A549 (cell line): ENCODE results near the gene TNIP3.

ENCODE experiments used
- CBX2 ChIP-seq: fragments of 200-600 bp; sonication (generic); IDR thresholded peaks from 2 replicates; pipeline ENCODE4 v1.6.1; 2016; ENCODE audit warnings: low read depth, mild to moderate bottlenecking, borderline replicate concordance
- CHD2 ChIP-seq: fragments of 150-350 bp; IDR thresholded peaks from 2 replicates; pipeline ENCODE4 v1.6.1; 2014; ENCODE audit warnings: low read length; ENCODE audit not compliant: partially characterized antibody
- ESRRA ChIP-seq: fragments of 150-350 bp; IDR thresholded peaks from 2 replicates; pipeline ENCODE4 v1.6.1; 2014; ENCODE audit warnings: mild to moderate bottlenecking, low read length, borderline replicate concordance
- HDAC2 ChIP-seq: fragments of 200-600 bp; sonication (generic); IDR thresholded peaks from 2 replicates; pipeline ENCODE4 v1.6.1; 2016
- JUNB ChIP-seq: fragments of >200 bp; sonication (Bioruptor Twin); formaldehyde crosslinking; IDR thresholded peaks from 2 replicates; pipeline ENCODE4 v1.6.1; 2016
- MAZ ChIP-seq: fragments of 150-350 bp; IDR thresholded peaks from 2 replicates; pipeline ENCODE4 v1.6.1; 2014; ENCODE audit warnings: antibody characterized with exemption, low read depth, low read length, borderline replicate concordance
- NPAS2 ChIP-seq: fragments of 250-450 bp; sonication (Bioruptor Pico); IDR thresholded peaks from 2 replicates; pipeline ENCODE4 v1.8.0; 2022; ENCODE audit warnings: mild to moderate bottlenecking, moderate library complexity, borderline replicate concordance
- PHF8 ChIP-seq: fragments of 200-600 bp; sonication (generic); IDR thresholded peaks from 2 replicates; pipeline ENCODE4 v1.6.1; 2016; ENCODE audit warnings: low read depth, mild to moderate bottlenecking, antibody characterized with exemption, moderate library complexity, borderline replicate concordance
- POLR2A ChIP-seq: IDR thresholded peaks from 2 replicates; pipeline ENCODE4 v1.6.1; 2012; ENCODE audit warnings: mild to moderate bottlenecking, low read length
- RFX5 ChIP-seq: fragments of 450-650 bp; IDR thresholded peaks from 2 replicates; pipeline ENCODE4 v1.7.1; 2014; ENCODE audit warnings: antibody characterized with exemption, mild to moderate bottlenecking, moderate library complexity
- TF ChIP-seq, protein P1 (sequence below): fragments of 200-600 bp; sonication (generic); IDR thresholded peaks from 2 replicates; pipeline ENCODE4 v1.6.1; 2016; ENCODE audit warnings: antibody characterized with exemption, mild to moderate bottlenecking, moderate library complexity
- TF ChIP-seq, protein P2 (sequence below): fragments of >200 bp; sonication (Bioruptor Twin); formaldehyde crosslinking; IDR thresholded peaks from 3 replicates; pipeline ENCODE4 v1.5.1; 2016

DNA sequence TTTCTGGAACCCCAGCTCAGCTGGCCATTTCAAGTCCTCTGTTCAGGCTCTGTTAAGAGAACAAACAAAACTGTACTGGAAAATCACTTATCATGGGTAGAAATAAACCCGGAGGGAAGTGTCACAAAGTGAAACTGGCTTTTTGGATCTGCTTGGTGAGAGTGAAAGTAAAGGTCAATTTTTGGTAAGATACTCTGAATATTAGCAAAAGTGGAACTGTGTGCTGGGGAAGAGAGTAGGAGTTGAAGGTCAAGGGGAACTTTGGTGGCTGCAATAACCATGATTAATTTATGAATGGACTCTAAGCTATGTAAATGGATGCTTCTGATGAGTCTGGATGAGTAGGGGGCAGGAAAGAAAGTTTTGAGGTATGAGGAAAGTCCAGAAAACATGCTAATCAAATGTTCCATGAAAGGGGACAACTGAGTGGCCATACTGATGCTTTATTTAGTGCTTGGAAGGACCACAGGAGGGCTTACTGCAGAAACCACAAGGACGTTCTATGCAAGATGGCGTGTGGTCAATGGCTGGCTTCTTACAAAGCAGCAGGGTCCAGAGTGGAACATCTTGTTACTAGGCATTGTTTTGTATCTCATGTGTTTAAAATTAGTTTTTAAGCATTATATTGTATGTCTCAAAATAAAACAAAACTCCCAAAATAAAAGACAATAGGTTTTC, 36.8 kb upstream of the TNIP3 start:
- TF ChIP-seq MAZ (no peak), NPAS2 (no peak), CHD2 (no peak), RFX5 (no peak), JUNB (no peak), POLR2A (no peak), PHF8 (no peak), CBX2 (no peak), ESRRA (no peak), HDAC2 (no peak)
- TF ChIP-seq, protein P1, sequence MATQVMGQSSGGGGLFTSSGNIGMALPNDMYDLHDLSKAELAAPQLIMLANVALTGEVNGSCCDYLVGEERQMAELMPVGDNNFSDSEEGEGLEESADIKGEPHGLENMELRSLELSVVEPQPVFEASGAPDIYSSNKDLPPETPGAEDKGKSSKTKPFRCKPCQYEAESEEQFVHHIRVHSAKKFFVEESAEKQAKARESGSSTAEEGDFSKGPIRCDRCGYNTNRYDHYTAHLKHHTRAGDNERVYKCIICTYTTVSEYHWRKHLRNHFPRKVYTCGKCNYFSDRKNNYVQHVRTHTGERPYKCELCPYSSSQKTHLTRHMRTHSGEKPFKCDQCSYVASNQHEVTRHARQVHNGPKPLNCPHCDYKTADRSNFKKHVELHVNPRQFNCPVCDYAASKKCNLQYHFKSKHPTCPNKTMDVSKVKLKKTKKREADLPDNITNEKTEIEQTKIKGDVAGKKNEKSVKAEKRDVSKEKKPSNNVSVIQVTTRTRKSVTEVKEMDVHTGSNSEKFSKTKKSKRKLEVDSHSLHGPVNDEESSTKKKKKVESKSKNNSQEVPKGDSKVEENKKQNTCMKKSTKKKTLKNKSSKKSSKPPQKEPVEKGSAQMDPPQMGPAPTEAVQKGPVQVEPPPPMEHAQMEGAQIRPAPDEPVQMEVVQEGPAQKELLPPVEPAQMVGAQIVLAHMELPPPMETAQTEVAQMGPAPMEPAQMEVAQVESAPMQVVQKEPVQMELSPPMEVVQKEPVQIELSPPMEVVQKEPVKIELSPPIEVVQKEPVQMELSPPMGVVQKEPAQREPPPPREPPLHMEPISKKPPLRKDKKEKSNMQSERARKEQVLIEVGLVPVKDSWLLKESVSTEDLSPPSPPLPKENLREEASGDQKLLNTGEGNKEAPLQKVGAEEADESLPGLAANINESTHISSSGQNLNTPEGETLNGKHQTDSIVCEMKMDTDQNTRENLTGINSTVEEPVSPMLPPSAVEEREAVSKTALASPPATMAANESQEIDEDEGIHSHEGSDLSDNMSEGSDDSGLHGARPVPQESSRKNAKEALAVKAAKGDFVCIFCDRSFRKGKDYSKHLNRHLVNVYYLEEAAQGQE = no peak
- TF ChIP-seq, protein P2, sequence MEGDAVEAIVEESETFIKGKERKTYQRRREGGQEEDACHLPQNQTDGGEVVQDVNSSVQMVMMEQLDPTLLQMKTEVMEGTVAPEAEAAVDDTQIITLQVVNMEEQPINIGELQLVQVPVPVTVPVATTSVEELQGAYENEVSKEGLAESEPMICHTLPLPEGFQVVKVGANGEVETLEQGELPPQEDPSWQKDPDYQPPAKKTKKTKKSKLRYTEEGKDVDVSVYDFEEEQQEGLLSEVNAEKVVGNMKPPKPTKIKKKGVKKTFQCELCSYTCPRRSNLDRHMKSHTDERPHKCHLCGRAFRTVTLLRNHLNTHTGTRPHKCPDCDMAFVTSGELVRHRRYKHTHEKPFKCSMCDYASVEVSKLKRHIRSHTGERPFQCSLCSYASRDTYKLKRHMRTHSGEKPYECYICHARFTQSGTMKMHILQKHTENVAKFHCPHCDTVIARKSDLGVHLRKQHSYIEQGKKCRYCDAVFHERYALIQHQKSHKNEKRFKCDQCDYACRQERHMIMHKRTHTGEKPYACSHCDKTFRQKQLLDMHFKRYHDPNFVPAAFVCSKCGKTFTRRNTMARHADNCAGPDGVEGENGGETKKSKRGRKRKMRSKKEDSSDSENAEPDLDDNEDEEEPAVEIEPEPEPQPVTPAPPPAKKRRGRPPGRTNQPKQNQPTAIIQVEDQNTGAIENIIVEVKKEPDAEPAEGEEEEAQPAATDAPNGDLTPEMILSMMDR = no peak
